HG03565 (cell line): Measurements from ENCODE around the gene FGF21.
"Not testable (repeated sequence)": the region's sequence is repeated elsewhere in the genome, so short reads cannot be mapped to it uniquely, and the experiment has no call there.

ENCODE experiments used
- ATAC-seq: cut with Tn5 transposase; IDR thresholded peaks from one replicate; pipeline ENCODE4 v1.9.1; 2021; ENCODE audit warnings: mild to moderate bottlenecking, moderate library complexity; ENCODE audit not compliant: unreplicated experiment

The FGF21 gene

DNA sequence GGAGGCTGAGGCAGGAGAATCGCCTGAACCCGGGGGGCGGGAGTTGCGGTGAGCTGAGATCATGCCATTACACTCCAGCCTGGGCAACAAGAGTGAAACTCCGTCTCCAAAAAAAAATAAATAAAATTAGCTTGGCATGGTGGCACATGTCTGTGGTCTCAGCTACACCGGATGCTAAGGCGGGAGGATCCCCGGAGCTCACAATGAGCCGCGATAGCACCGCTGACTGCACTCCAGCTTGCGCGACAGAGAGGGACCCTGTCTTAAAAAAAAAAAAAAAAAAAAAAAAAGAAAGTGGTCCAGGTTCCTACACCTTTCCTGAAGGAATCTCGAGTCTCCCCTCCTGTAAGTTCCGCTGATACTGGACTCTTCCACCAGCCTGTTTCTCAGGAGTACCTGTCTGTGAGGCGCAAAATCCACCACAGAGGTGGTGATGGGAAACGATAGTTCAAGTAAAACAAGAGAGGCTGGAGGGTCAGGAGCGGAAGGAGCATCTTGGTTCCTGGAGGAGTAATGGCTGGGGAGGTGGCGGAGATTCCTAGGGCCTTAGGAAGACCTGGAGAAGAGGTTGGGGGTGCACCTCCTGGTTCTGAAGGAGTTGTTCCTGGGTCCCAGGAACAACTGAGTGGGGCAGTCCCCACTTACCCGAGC, 3.4 kb upstream of the FGF21 start:
- ATAC-seq: no peak

DNA sequence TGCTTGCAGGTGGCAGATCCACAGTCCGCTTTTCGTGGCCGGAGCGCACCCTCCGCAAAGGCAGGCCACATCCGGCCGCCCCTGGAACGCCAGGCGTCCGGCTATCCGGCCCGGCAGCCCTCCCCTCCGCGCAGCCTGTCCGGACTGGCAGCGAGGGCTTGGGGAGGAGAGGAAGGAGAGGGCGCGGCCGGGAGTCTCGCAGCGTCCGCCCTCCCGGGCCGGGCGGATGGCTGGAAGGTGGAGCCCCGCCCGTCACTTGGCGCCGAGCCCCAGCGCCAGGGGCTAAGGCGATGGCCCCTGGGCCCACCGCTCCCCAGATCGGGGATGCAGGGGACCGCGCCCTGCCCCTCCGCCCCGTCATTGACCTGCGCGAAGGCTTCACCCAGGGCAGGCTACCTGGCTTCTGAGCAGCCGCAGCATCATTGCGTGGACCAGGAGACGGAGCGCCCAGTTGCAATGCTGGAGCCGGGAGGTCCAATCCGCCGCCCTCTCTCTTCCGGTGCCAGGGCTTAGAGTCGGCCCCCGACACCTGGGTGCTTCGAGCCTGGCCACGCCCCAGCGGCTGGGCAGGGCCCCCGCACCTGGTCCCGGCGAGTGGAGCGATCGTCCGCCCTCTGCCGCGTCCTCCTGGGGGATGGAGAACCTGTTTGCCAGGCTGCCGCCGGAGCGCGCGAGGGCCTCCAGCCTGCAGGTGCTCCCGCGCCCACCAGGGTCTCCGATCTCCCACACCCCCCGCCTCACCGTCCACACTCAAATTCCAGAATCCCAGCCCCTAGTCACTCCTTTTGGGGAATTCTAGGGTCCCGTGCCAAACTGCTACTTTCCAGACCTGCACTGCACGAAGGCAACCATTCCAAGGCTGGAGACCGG, 2.6 kb upstream of the FGF21 start, which contains the start of gene FUT1:
Gene FUT1 (minus strand): TSS at position 146 of the 870 bp plus-strand sequence. CDS start 1,360 bp downstream, outside the sequence.
- ATAC-seq: no peak

DNA sequence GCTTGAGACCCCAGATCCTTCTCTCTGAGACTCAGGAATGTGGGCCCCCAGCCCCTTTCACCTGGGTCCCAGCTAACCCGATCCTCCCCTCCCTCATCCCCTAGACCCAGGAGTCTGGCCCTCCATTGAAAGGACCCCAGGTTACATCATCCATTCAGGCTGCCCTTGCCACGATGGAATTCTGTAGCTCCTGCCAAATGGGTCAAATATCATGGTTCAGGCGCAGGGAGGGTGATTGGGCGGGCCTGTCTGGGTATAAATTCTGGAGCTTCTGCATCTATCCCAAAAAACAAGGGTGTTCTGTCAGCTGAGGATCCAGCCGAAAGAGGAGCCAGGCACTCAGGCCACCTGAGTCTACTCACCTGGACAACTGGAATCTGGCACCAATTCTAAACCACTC, 463 bp downstream of the FGF21 start:
- ATAC-seq: no peak

DNA sequence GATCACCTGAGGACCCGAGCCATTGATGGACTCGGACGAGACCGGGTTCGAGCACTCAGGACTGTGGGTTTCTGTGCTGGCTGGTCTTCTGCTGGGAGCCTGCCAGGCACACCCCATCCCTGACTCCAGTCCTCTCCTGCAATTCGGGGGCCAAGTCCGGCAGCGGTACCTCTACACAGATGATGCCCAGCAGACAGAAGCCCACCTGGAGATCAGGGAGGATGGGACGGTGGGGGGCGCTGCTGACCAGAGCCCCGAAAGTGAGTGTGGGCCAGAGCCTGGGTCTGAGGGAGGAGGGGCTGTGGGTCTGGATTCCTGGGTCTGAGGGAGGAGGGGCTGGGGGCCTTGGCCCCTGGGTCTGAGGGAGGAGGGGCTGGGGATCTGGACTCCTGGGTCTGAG, 888 bp downstream of the FGF21 start:
- ATAC-seq: no peak

GRCh38 chr19:48756686-48757085, 1.4 kb downstream of the FGF21 start:
- no peak for ATAC-seq

DNA sequence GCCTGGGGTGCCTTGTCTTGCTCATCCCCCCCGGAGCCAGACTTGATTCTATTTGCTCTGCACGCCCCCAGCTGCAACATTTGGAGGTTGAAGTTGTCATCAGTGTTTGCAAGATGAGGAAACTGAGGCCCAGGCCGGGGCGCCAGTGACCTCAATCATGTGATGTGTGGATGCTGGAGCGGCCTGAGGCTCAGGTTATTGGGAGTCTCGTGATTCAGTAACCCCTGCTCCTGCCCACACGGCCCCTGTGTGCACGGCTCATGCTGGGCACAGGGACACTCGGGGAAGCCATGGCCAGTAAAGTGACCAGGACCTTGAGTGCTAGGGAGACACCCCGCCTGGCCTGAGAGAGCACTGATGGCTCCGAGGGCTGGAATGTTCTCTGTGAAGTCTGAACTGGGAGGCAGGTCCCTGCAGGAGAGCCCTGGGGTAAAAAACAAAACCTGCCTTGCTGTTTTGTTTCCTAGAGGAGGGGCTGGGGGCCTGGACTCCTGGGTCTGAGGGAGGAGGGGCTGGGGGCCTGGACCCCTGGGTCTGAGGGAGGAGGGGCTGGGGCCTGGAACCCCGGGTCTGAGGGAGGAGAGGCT, 1.9 kb downstream of the FGF21 start:
- ATAC-seq: no peak

DNA sequence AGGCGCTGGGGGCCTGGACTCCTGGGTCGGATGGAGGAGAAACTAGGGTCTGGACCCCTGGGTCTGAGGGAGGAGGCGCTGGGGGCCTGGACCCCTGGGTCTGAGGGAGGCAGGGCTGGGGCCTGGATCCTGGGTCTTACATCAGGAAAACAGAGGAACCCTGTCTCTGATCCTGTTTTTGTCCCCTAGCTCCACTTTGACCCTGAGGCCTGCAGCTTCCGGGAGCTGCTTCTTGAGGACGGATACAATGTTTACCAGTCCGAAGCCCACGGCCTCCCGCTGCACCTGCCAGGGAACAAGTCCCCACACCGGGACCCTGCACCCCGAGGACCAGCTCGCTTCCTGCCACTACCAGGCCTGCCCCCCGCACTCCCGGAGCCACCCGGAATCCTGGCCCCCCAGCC, 2.4 kb downstream of the FGF21 start:
- ATAC-seq: no peak

DNA sequence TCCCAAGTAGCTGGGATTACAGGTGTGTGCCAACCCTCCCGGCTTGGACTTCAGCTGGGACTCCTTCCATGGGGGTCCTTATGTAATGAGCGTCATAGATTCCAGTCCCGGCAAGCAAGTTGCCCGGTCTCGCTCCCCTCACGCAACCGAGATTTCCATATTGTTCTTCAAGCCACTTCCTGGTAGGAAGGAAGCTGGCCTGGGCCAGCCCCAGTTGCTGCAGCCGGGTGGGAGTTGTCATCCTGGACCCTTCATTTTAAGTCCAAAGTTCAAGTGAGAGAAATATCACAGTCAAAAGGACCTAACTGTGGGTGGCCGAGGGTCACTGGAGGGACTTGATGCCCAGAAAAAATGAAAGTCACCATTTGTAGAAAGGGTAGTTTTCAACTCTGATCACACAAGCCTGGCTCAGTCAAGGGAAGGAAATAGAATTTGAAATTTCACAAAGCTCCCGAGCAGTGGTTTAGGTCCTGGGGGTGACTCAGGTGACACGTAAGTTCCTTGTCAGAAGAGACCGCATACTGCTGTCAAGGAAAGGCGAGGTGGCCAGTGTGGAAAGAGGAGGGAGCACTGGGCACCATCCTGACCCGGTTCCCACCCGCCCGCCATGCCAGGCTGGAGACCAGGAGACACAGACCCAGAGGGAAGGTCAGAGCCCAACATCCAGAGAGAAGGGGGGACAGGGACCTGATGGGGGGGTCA, 5.3 kb downstream of the FGF21 start:
- ATAC-seq: no peak

- ATAC-seq: not testable (repeated sequence)
Observed at GRCh38 chr19:48765816-48766215, 10.5 kb downstream of the FGF21 start.

DNA sequence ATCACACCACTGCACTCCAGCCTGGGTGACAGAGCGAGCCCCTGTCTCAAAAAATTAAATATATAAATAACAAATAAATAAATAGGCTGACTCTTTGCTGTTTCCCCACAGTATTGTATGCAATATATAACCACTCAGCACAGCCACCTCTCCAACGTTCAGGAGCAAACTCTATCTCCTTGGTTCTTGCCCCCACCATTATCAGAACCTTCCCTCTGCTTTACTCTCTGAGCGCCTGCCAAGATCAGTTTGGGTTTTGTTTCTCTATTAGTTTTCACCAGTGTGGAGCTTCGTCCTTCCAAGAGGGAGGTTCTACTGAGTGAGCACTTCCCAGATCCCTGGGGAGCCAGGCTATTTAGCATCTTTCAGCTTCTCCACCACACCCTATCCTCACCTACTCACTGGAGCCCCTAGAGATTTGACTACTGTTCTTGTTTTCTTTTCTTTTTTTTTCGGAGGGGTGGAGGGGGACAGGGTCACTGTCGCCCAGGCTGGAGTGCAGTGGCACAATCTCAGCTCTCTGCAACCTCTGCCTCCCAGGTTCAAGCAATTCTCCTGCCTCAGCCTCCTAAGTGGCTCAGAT, 12.9 kb downstream of the FGF21 start:
- not testable (repeated sequence) for ATAC-seq

GRCh38 chr19:48768994-48769713, 13.8 kb downstream of the FGF21 start:
- ATAC-seq: no peak

- ATAC-seq: no peak
Observed at GRCh38 chr19:48770266-48770665, 14.9 kb downstream of the FGF21 start.

GRCh38 chr19:48770734-48771472, 15.6 kb downstream of the FGF21 start:
- no peak for ATAC-seq

DNA sequence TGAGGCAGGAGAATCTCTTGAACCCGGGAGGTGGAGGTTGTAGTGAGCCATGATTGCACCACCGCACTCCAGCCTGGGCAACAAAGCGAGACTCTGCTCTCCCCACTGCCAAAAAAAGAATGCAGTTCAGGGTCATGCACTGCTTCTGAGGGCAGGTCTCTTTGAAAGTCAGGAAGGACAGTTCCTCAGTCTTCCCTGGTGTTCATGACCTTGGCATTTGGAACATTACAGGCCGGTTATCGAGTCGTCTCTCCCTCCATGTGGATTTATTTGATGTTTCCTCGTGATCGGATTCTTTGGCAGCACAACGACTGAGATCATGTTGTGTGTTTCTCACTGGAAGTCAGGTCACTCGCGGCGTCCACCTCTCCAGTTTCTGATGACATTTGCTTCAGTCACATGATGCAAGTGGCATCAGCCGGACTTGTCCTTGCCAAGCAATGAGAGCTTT, 17.2 kb downstream of the FGF21 start:
- ATAC-seq: no peak

GRCh38 chr19:48777139-48777538, 21.8 kb downstream of the FGF21 start:
- no peak for ATAC-seq

- ATAC-seq: no peak
Observed at GRCh38 chr19:48777720-48778119, 22.4 kb downstream of the FGF21 start.

DNA sequence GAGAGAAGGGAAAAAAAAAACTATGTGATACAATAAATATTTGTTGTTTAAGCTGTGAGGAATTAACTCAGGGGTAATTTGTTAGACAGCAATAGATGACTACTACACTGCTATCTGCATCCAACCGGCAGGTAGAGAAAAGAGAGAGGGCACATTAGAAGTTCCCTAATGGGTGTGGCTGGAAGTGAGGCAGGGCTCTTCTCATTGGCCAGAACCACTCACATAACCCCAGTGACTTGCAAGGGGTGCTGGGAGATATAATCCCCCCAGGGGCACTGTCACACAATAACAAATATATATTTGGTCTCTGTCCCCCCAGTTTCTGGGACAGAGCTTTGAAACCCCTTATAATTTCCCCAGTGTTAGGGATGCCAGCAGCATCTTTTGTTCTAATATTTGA, 24.3 kb downstream of the FGF21 start:
- ATAC-seq: no peak

DNA sequence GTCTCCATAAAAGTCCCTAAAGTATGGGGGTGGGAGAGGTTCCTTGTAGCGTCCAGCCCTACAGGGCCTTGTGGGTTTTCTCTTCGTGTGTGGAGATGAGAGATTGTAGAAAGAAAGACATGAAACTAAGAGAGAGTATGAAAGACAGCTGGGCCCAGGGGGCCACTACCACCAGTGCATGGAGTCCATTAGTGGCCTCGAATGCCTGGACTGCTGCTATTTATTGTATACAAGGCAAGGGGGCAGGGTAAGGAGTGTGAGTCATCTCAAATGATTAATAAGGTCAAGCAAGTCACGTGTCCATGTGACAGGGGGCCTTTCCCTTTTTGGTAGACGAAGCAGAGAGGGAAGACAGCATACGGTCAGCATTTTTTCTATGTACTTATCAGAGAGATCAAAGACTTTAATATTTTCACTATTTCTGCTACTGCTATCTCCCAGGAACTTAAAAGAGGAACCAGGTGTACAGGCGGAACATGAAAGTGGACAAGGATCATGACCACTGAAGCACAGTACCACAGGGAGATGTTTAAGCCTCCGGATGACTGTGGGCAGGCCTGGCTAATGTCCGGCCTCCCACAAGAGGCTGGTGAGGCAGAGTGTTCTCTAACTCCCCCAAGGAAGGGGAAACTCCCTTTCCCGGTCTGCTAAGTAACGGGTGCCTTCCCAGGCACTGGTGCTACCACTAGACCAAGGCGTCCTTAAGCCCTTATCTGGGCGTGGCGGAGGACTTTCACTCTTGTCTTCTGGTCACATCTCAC, 25.5 kb downstream of the FGF21 start:
- ATAC-seq: no peak

DNA sequence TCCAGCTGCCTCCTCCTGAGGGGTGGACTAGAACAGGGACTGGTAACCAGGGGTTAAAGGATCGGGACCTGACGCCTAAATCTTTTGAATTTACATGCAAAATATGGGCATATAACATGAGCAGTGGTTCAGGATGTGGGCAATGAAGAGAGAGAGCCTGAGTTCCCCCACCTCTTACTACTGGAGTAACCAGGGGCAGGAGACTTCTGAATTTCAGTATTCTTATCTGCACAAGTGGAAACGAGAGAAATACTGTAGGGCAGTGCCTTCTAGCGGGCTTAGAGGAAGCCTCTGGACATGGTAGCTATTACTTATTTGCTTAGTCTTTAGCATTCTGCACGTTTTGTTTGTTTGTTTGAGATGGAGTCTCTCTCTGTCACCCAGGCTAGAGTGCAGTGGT, 29.2 kb downstream of the FGF21 start:
- ATAC-seq: no peak
